GM21717 (cell line): ENCODE results near the gene STK39.

ENCODE experiments used
- ATAC-seq: cut with Tn5 transposase; IDR thresholded peaks from one replicate; pipeline ENCODE4 v1.9.1; 2021; ENCODE audit warnings: mild to moderate bottlenecking, moderate library complexity; ENCODE audit not compliant: unreplicated experiment

Gene STK39

GRCh38 chr2:168244318-168244717, 3.1 kb downstream of the STK39 start:
- no peak for ATAC-seq

GRCh38 chr2:168243061-168243460, 4.3 kb downstream of the STK39 start:
- ATAC-seq = no peak

GRCh38 chr2:168241746-168242145, 5.6 kb downstream of the STK39 start:
- no peak for ATAC-seq

- ATAC-seq = no peak
Measured at GRCh38 chr2:168241208-168241607, 6.2 kb downstream of the STK39 start.

- no peak for ATAC-seq
Measured at GRCh38 chr2:168239281-168239680, 8.1 kb downstream of the STK39 start.

GRCh38 chr2:168237741-168238140, 9.7 kb downstream of the STK39 start:
- no peak for ATAC-seq

- no peak for ATAC-seq
Measured at GRCh38 chr2:168234407-168235085, 12.8 kb downstream of the STK39 start.

GRCh38 chr2:168233726-168234406, 13.5 kb downstream of the STK39 start:
- no peak for ATAC-seq

GRCh38 chr2:168233166-168233565, 14.2 kb downstream of the STK39 start:
- no peak for ATAC-seq

- ATAC-seq = no peak
Measured at GRCh38 chr2:168231609-168232241, 15.7 kb downstream of the STK39 start.

- ATAC-seq = no peak
Measured at GRCh38 chr2:168230389-168230788, 17.0 kb downstream of the STK39 start.

- no peak for ATAC-seq
Measured at GRCh38 chr2:168224346-168224745, 23.0 kb downstream of the STK39 start.

GRCh38 chr2:168222088-168222487, 25.3 kb downstream of the STK39 start:
- no peak for ATAC-seq

GRCh38 chr2:168220965-168221819, 26.2 kb downstream of the STK39 start:
- ATAC-seq = no peak

GRCh38 chr2:168217920-168218319, 29.5 kb downstream of the STK39 start:
- ATAC-seq = no peak

GRCh38 chr2:168216351-168217005, 30.9 kb downstream of the STK39 start:
- no peak for ATAC-seq

- ATAC-seq = no peak
Measured at GRCh38 chr2:168215813-168216212, 31.6 kb downstream of the STK39 start.

- ATAC-seq = no peak
Measured at GRCh38 chr2:168212866-168213265, 34.5 kb downstream of the STK39 start.

- ATAC-seq = no peak
Measured at GRCh38 chr2:168212167-168212566, 35.2 kb downstream of the STK39 start.

- peak; percentile 86 for ATAC-seq
Measured at GRCh38 chr2:168211664-168212163, 35.7 kb downstream of the STK39 start.
